ENCODE results near the gene PCDH9. TPM values are rescaled to one million over a fixed set of nuclear protein-coding genes. Genes with fewer than 3 reads are reported as not detected.

PCDH9 gene
- total RNA-seq, 1 donor from 2014 or later = 3.7 TPM

DNA sequence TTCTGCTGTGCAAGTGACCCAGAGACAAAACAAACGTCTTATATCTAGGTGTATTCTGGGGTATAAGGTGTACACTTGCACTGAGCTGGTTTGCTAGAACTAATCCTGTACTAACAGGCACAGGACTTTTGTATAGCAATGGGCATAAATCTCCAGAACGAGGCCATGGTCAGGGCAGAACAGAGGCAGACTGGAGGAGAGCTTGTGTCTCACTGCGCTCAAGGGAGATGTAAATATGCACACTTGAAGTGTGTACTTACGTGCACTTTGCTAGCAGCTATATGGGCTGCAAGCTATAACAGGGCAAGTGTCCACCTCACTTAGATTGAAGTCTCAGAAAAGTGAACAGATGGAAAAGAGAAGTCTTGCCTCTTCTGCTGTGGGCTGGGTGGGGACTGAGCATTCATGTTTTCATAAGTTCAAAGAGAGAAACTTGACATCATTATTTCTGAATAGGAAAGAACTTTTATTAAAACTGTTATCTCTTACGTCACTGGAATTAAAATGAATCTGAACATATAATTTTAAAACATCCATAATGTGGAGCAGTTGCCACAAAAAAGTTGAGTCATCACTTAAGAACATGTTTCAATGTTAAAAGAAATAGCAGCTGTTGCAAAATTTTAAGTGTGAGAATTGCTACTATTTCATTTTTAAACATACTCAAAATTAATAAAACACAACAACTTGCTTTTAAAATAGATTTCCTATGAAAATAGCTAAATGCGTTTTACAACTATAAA, 888.3 kb downstream of the PCDH9 start:
- DNase-seq (ENCODE audit: extremely low spot score in 2 of 2) = no peak

DNA sequence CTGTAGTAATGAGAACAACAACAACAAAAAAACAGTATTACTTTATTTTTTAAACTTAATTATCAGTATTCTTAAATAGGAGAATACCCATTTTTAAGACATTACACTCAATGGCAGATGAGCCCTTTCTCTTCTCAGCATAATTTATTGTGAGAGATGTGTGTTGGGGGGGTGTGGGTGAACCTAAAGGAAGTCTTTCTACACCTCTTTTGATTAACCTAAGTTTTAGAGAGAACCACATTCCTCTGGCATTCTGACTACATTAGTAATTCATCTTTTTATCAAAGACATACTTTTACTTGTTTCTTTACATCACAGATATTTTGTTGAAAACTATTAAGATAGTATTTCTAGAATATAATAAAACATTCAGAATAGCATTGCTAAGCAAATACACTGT, 890.9 kb downstream of the PCDH9 start:
- H3K9me3 ChIP-seq = no peaks in the 10 kb centered on the region
- H3K4me1 ChIP-seq = no peaks in the 10 kb centered on the region
- no peak overlapping the region for H3K4me3 ChIP-seq
- no peaks in the 10 kb centered on the region for H3K36me3 ChIP-seq
- TF ChIP-seq POLR2AphosphoS5 (IDR thresholded peaks at IDR 0.05; ENCODE audit: insufficient read depth in 1 of 2, low read depth in 1 of 2) (no peak), CTCF (IDR thresholded peaks at IDR 0.05) (no peak), POLR2A (IDR thresholded peaks at IDR 0.05) (no peak)
- no peak for DNase-seq (ENCODE audit: extremely low spot score in 2 of 2)
- H3K27ac ChIP-seq = no peak overlapping the region
- intact Hi-C loops (cut with DNase I) = no loop called here
- no peaks in the 10 kb centered on the region for H3K27me3 ChIP-seq

More for the DNA sequence above, 888.3 kb downstream of the PCDH9 start:
- TF ChIP-seq POLR2AphosphoS5 (IDR thresholded peaks at IDR 0.05; ENCODE audit: insufficient read depth in 1 of 2, low read depth in 1 of 2) (no peak), POLR2A (IDR thresholded peaks at IDR 0.05) (no peak), CTCF (IDR thresholded peaks at IDR 0.05) (no peak)
- Histone ChIP-seq H3K9me3 (no peaks in the 10 kb centered on the region), H3K4me3 (no peak overlapping the region), H3K36me3 (no peaks in the 10 kb centered on the region), H3K27ac (no peak overlapping the region), H3K27me3 (no peaks in the 10 kb centered on the region), H3K4me1 (no peaks in the 10 kb centered on the region)
- intact Hi-C loops (cut with DNase I) = no loop called here

DNA sequence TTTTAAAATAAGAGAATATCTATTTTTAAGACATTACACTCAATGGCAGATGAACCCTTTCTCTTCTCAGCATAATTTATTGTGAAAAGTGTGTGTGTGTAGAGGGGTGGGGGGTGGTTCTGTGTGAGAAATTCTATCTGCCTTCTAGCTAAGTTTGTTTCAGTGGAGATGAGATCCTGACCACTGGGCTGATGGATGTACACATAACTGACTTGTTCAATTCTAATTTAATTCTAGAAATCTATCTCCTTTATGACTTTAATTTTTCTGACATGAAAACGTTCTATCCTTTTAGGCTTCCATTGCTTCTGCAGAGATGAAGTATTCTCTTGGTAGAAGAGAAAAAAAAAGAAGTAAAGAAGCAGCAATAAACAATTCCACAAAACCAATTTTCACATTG, 891.6 kb downstream of the PCDH9 start:
- no peak overlapping the region for H3K27ac ChIP-seq
- no peak for DNase-seq (ENCODE audit: extremely low spot score in 2 of 2)
- no peaks in the 10 kb centered on the region for H3K9me3 ChIP-seq
- no peak for TF ChIP-seq POLR2AphosphoS5 (IDR thresholded peaks at IDR 0.05; ENCODE audit: insufficient read depth in 1 of 2, low read depth in 1 of 2)
- no peak for TF ChIP-seq CTCF (IDR thresholded peaks at IDR 0.05)
- TF ChIP-seq POLR2A (IDR thresholded peaks at IDR 0.05) = no peak
- no peaks in the 10 kb centered on the region for H3K36me3 ChIP-seq
- no peak overlapping the region for H3K4me3 ChIP-seq
- no peaks in the 10 kb centered on the region for H3K27me3 ChIP-seq
- intact Hi-C loops (cut with DNase I) = no loop called here
- no peaks in the 10 kb centered on the region for H3K4me1 ChIP-seq

DNA sequence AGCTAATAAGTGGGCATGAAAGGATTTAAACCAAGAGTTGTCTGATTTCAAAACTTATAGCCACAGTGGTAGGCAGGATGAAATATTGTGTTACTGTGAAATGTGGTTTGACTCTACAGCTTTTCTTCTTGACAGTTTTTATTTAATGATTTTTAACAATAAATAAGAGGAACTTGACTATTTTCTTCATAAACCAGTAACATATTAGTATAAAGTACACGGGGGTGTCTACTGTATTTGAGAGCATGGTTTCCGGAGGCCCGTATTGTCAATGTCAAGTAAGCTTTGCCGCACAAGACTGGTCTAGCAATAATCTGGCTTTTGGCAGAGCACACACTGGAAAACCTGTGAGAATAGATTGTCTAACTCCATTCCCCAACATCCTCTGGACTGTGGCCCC, 894.5 kb downstream of the PCDH9 start:
- TF ChIP-seq CTCF (IDR thresholded peaks at IDR 0.05) (no peak), POLR2A (IDR thresholded peaks at IDR 0.05) (no peak), POLR2AphosphoS5 (IDR thresholded peaks at IDR 0.05; ENCODE audit: insufficient read depth in 1 of 2, low read depth in 1 of 2) (no peak)
- Histone ChIP-seq H3K27me3 (no peaks in the 10 kb centered on the region), H3K4me3 (no peak overlapping the region), H3K36me3 (no peaks in the 10 kb centered on the region), H3K4me1 (no peaks in the 10 kb centered on the region), H3K9me3 (no peaks in the 10 kb centered on the region), H3K27ac (no peak overlapping the region)
- intact Hi-C loops (cut with DNase I) = no loop called here
- DNase-seq (ENCODE audit: extremely low spot score in 2 of 2) = no peak

GRCh38 chr13:66329988-66330451, 900.1 kb downstream of the PCDH9 start:
- no peak for TF ChIP-seq POLR2A (IDR thresholded peaks at IDR 0.05)
- TF ChIP-seq CTCF (IDR thresholded peaks at IDR 0.05) = no peak
- no peak for TF ChIP-seq POLR2AphosphoS5 (IDR thresholded peaks at IDR 0.05; ENCODE audit: insufficient read depth in 1 of 2, low read depth in 1 of 2)

More at GRCh38 chr13:66329988-66330451, 900.1 kb downstream of the PCDH9 start:
- H3K36me3 ChIP-seq = no peaks in the 10 kb centered on the region
- DNase-seq (ENCODE audit: extremely low spot score in 2 of 2) = no peak
- H3K4me1 ChIP-seq = no peaks in the 10 kb centered on the region
- no peak overlapping the region for H3K4me3 ChIP-seq
- H3K27me3 ChIP-seq = no peaks in the 10 kb centered on the region
- no peaks in the 10 kb centered on the region for H3K9me3 ChIP-seq
- no peak overlapping the region for H3K27ac ChIP-seq
- intact Hi-C loops (cut with DNase I) = no loop called here
